ENCODE results near the gene IFIT2. TPM values are rescaled to one million over a fixed set of nuclear protein-coding genes. Genes with fewer than 3 reads are reported as not detected.
"Not testable (repeated sequence)": the region's sequence is repeated elsewhere in the genome, so short reads cannot be mapped to it uniquely, and the experiment has no call there.

IFIT2 gene
- total RNA-seq, 4 donors from 2014 or later = 0.67 to 2.2 (median 1.9) TPM

DNA sequence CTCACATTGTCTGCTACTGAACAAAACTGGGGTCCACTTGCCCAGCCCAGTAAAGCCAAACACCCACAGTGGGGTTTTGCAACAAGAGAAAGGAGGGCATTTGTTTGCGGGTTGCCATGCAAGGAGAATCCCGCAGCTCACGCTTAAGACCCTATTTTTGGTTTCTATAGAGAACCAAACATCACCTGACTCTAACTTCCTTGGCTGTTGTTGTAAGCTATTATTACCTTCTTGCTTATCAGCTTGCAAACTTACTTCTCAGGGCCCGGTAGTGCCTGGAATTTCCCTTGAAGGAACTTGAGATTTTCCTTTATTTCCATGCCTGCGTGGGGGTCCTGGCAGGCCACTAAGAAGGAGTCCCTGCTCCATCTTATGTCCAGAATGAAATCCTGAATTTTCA, 46.6 kb downstream of the IFIT2 start:
- WGBS, 2 donors = 78 to 81% methylated on average over 5 of the region's 5 CpGs
- intact Hi-C loops (cut with DNase I; ENCODE audit: low total_unique reads) = no loop called here
- no peak for DNase-seq (ENCODE audit: low spot score in 2 of 2)
- no peak for TF ChIP-seq CTCF (IDR thresholded peaks at IDR 0.05)
- TF ChIP-seq POLR2A (IDR thresholded peaks at IDR 0.05) = no peak
- no peak overlapping the region for H3K4me3 ChIP-seq (ENCODE audit: low read depth, poor library complexity, severe bottlenecking)

- intact Hi-C loops (cut with DNase I; ENCODE audit: low total_unique reads) = no loop called here
These were observed 47.1 kb downstream of the IFIT2 start for GRCh38 chr10:89348975-89349374.

GRCh38 chr10:89350631-89351315, 48.9 kb downstream of the IFIT2 start:
- WGBS, 2 donors = 20 to 28% methylated on average over 7 of the region's 7 CpGs
- intact Hi-C loops (cut with DNase I; ENCODE audit: low total_unique reads); DNase-seq (ENCODE audit: low spot score in 2 of 2); H3K4me3 ChIP-seq (ENCODE audit: low read depth, poor library complexity, severe bottlenecking): not testable (repeated sequence)

More at GRCh38 chr10:89348975-89349374, 47.1 kb downstream of the IFIT2 start:
- WGBS, 2 donors = 90 to 98% methylated on average over 2 of the region's 2 CpGs
- TF ChIP-seq POLR2A (IDR thresholded peaks at IDR 0.05) (no peak), CTCF (IDR thresholded peaks at IDR 0.05) (no peak)
- H3K4me3 ChIP-seq (ENCODE audit: low read depth, poor library complexity, severe bottlenecking) = no peak overlapping the region
- no peak for DNase-seq (ENCODE audit: low spot score in 2 of 2)

GRCh38 chr10:89351412-89351779, 49.5 kb downstream of the IFIT2 start:
- intact Hi-C loops (cut with DNase I; ENCODE audit: low total_unique reads) = no loop called here
- WGBS, 2 donors = 38 to 54% methylated on average over 1 of the region's 1 CpG
- H3K4me3 ChIP-seq (ENCODE audit: low read depth, poor library complexity, severe bottlenecking) = no peak overlapping the region

GRCh38 chr10:89351780-89352597, 50.1 kb downstream of the IFIT2 start:
- intact Hi-C loops (cut with DNase I; ENCODE audit: low total_unique reads) = no loop called here
- WGBS, 2 donors = 47% methylated on average over 12 of the region's 12 CpGs
- no peak overlapping the region for H3K4me3 ChIP-seq (ENCODE audit: low read depth, poor library complexity, severe bottlenecking)
- no peak for DNase-seq (ENCODE audit: low spot score in 2 of 2)
- TF ChIP-seq CTCF (IDR thresholded peaks at IDR 0.05) (no peak), POLR2A (IDR thresholded peaks at IDR 0.05) (no peak)

More at GRCh38 chr10:89351412-89351779, 49.5 kb downstream of the IFIT2 start:
- TF ChIP-seq POLR2A (IDR thresholded peaks at IDR 0.05) = no peak
- TF ChIP-seq CTCF (IDR thresholded peaks at IDR 0.05) = no peak
- no peak for DNase-seq (ENCODE audit: low spot score in 2 of 2)

- TF ChIP-seq CTCF (IDR thresholded peaks at IDR 0.05) = no peak
- TF ChIP-seq POLR2A (IDR thresholded peaks at IDR 0.05) = no peak
- no peak for DNase-seq (ENCODE audit: low spot score in 2 of 2)
- 84 to 94% methylated on average over 4 of the region's 4 CpGs for WGBS, 2 donors
- no peak overlapping the region for H3K4me3 ChIP-seq (ENCODE audit: low read depth, poor library complexity, severe bottlenecking)
- intact Hi-C loops (cut with DNase I; ENCODE audit: low total_unique reads) = no loop called here
These were observed 51.0 kb downstream of the IFIT2 start for GRCh38 chr10:89352802-89353201.
